Glomerular visceral epithelial cell (primary cell): ENCODE measurements around the gene MIX23.
A peak's percentile ranks its signal among the peaks of the same experiment; 100 is the strongest.

ENCODE experiments used
- DNase-seq: peaks from one replicate; pipeline ENCODE4 v3.0.0-alpha.2; 2016; ENCODE audit errors: extremely low spot score

Gene MIX23

DNA sequence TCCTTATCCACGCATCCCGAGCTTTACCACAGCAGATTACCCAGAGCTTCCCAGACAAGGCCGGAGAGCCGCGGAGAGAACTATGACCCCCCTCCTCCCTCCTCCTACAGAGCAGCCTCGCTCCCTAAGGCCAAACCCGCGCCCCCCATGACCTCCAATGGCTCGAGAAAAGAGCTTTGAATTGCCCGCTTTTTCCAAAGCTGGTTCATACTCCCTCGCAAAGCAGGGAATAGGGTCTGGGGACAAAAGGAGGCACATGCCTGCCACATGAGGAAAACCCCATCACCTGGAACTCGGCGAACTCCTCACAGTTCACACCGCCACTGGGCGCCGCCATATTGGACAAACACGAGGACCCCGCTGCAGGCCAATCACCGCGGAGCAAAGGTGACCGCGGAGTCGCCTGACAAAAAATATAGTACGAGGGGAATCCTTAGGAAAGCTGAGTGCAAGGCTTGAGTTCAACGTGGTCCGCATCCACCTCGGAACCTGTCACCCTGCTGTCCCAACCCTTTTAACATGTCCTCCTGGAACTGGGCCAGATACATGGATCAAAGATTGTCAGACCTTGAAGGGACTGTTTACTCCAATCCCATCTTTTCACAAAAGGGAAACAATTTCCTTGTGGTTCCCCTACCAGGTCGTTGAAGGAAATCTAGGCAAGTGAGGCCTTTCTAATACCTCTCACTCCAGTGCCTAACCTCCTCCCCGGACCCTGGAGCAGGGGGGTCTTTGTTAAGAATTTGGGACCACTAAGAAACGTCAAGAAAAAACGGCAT lies at the start of gene MIX23:
Gene MIX23 (minus strand): TSS at position 344 of the 779 bp plus-strand sequence. CDS start 7 bp downstream, at position 337.
- peak; percentile 83 for DNase-seq

GRCh38 chr3:122430371-122430770 lies 47.3 kb upstream of the MIX23 start:
- DNase-seq = no peak

DNA sequence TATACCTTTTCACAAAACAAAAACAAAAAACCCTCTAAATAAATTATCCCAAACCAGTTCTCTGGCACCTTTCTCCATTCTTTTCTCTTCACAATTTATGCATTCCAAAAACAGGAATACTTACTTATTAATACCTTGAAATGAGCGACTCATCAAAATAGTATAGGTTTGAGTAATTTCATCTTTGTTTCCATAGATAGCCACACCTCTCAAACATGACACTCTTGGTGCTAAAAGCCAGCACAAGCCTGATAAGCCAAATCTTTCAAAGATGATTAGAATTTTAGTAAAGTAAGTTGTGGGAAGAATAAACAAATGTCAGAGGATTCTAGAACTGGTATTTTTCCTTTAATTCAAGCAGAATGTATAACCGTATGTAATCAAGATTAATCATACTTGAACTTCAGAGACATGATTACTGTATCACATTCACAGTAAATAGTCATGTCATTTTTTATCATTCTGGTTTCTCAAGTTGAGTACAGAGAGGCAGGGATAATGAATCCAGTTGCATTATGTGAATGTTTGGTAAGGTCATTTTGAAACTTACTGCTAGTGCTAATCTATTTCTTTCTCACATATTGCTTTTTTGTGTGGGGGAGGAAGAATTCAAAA lies 44.9 kb upstream of the MIX23 start:
- no peak for DNase-seq

DNA sequence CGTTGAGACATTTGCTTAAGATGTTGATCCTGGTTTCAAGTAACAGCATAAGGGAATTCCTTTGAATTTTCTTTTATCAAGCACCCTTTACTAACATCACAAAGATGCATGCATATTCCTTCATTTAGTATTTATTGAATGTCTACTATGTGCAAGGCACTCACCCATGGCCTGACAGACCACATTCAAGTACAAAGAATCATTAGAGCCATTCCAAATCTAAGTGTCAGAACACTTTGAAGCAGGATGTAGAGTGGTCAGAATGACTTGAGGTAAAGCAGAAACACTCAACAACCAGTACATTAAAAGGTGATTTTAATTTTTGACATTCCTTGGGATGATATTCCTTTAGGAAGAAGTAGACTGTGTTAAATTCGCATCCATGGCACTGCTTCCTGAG lies 38.8 kb upstream of the MIX23 start:
- no peak for DNase-seq

GRCh38 chr3:122421101-122421500 lies 38.1 kb upstream of the MIX23 start:
- no peak for DNase-seq

DNA sequence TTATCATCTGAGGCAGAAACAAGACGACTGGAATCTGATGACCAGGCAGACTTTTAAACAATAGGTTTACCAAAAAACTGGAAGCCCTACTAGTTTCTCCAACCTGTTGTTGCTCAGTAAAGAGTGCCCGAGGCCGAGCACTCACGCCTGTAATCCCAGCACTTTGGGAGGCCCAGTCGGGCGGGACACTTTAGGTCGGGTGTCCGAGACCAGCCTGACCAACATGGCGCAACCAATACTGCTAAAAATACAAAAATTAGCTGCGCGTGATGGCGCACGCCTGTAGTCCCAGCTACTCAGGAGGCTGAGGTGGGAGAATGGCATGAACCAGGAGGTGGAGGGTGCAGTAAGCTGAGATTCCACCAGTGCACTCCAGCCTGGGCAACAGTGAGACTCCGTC lies 33.9 kb upstream of the MIX23 start:
- peak; percentile 21 for DNase-seq

DNA sequence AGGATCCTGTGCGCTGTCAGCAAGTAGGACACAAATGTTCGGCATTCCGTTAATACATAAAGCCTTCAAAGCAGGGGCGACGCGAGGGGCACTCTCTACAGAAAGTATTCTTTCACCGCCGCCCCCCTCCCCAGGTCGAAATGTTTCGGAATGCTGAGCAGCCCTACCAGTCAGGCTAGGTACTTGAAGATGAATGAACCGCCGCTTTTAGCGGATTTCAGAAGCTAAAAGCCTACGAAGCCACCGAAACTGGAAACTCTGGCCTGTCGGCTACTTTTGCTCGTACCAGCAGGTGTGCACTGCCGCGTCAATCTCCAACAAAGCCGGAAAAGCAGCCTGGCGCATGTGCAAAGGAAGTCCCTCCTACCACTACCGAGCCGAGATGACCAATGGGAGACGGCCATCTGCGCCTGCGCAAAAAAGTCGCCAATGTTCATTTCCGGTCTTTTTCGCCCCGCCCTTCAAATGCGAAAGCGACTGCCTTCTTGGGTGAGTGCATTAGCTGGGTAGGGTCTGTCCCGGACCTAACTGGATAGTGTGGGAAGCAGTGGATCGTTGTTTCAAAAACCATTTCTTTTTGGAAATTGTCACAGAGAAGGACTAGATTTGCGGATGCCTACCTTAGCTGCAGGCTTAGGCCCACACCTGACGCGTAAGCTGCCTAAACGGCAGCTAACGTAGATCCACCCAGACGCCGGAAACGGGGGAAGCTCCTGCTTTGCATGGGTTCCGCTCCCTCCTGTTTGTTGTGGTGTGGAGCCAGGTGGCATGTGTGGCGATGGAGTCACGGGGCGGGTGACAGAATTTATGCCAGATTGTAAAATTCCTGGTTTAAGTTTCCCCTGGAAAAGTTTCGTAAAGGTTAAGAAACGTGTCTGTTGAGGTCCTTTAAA lies 33.0 kb upstream of the MIX23 start, which contains the start of gene WDR5B:
Gene WDR5B (minus strand): TSS at position 301 of the 893 bp plus-strand sequence. CDS start 534 bp downstream, outside the sequence.
- peak; percentile 98 for DNase-seq

- peak; percentile 52 for DNase-seq
These were observed 32.2 kb upstream of the MIX23 start for GRCh38 chr3:122415104-122415744.

DNA sequence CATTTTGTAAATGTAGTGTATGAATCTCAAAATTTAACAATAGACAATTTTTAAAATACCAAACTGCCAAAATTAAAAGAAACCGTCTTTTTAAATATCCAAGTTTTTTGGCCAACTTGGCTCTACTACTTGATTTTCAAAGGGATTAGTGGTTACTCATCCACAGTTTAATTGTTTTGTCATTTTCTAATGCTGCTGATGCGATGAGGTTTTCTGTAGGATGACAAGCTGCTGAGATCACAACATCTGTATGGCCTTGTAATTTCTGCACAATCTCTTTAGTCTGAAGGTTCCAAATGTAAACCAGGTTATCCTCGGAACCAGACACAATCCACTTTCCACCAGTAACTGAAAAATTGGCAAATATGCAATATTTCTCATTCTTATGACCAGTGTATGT lies 31.4 kb upstream of the MIX23 start:
- DNase-seq = no peak

- DNase-seq = no peak
These were observed 27.6 kb upstream of the MIX23 start for GRCh38 chr3:122410639-122411038.

- no peak for DNase-seq
These were observed 27.1 kb upstream of the MIX23 start for GRCh38 chr3:122410111-122410510.

DNA sequence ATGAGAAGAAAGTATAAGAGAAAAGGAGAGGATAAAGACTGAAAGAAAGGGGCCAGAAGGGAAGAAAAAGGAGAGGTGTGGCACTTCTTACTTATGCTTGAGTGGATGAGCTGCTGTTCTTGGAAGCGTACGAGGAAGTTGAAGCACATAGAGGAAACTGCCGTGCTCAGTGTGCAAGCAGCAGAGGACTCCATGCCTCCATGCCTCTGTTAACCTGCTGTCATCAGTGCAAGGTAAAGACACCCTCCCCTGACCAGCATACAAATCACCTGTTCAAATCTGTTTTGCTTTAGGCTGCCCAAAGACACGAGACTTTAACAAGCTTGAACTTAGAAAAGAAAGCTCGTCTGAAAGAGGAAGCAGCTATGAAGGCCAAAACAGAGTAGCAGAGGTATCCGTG lies 26.4 kb upstream of the MIX23 start:
- no peak for DNase-seq

- no peak for DNase-seq
These were observed 24.9 kb upstream of the MIX23 start for GRCh38 chr3:122407946-122408345.

DNA sequence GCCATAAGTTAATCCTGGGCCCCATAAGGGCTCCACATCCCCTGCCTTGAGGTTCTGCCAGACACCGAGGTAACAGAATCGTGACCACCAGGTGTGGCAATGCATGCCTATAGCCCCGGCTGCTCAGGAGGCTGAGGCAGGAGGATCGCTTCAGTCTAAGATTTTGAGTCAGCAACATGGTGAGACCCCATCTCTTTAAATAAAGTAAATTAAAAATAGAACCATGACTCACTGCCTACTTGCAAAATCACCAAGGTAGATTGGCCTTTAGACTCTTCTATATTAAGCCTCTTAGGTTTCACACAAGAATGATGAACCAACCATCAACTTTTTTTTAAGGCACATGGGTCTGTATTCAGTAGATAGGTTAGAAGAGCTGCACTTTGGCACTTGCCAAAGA lies 23.2 kb upstream of the MIX23 start:
- no peak for DNase-seq

GRCh38 chr3:122405015-122405414 lies 22.0 kb upstream of the MIX23 start:
- no peak for DNase-seq

DNA sequence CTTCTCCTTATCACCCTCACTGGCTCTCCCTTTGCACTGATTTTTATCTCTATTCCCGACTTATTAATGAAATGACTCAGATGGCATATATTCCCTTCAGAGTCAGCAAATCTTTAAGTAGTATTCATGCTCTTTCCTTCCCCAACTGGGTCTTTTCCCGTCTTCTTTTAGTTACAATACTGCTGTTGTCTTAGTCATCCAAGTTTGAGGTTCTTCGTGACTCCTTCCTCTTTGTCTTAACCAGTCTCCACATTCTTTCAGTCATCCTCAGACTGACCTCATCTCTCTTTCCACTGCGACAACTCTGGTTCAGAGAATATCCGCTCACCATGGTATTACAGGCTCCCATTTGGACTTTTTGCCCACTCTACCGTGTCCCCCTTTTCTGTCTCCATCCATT lies 20.5 kb upstream of the MIX23 start:
- peak; percentile 63 for DNase-seq

GRCh38 chr3:122398920-122399319 lies 15.9 kb upstream of the MIX23 start:
- no peak for DNase-seq

- DNase-seq = no peak
These were observed 14.2 kb upstream of the MIX23 start for GRCh38 chr3:122397201-122397600.

DNA sequence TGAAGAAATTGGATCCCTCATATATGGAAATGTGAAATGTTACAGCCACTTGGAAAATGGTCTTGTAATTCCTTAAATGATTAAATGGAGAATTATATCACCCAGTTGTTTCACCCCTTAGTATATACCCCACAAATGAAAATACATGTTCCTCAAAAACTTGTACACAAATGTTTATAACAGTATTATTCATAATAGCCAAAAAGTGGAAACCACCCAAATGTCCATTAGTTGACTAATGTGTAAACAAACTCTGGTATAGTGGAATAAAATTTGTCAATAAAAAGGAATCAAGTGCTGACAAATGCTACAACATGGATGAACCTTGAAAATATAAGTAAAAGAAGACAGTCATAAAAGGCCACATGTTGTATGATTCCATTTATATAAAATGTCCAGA lies 13.5 kb upstream of the MIX23 start:
- DNase-seq = no peak

DNA sequence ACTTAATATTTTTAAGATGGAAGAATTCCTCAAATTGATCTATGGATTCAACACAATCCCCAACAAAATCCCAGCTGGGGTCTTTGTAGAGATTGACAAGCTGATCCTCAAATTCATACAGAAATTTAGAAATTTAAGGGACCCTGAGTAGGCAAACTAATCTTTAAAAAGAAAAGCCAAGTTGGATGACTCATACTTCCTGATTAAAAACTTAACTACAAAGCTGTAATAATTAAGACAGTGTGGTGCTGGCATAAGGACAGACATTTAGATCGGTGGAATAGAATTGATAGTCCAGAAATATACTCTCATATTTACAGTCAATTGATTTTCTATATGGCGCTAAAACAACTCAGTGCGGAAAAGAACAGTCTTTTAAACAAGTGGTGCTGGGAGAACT lies 12.6 kb upstream of the MIX23 start:
- no peak for DNase-seq

- DNase-seq = no peak
These were observed 11.1 kb upstream of the MIX23 start for GRCh38 chr3:122394173-122394572.
